Tibial nerve (tissue), 4 donors: ENCODE measurements around the gene BOLA3. TPM values are rescaled to one million over a fixed set of nuclear protein-coding genes. Genes with fewer than 3 reads are reported as not detected.

ENCODE experiments used
- DNase-seq, 2 donors: peaks; one replicate each; pipeline ENCODE4 v3.0.0-alpha.2; 2019; ENCODE audit warnings: low spot score in 2 of 2
- H3K27ac ChIP-seq, 4 donors: fragments of 200-600 bp; sonication (generic) in 3 of 4; one replicate each; pipeline ENCODE4 v1.5.1; 2017 to 2019; ENCODE audit warnings: mild to moderate bottlenecking in 1 of 4
- H3K27me3 ChIP-seq, 2 donors: fragments of 200-600 bp; sonication (generic) in 1 of 2; one replicate each; pipeline versions ENCODE4 v1.5.1 to v1.6.0; 2017 to 2019
- H3K36me3 ChIP-seq, 3 donors: fragments of 200-600 bp; sonication (generic); one replicate each; pipeline ENCODE4 v1.5.1; 2018 to 2019
- H3K4me1 ChIP-seq, 4 donors: fragments of 200-600 bp; sonication (generic) in 3 of 4; one replicate each; pipeline ENCODE4 v1.5.1; 2017 to 2019
- H3K4me3 ChIP-seq, 4 donors: fragments of 200-600 bp; sonication (generic) in 3 of 4; one replicate each; pipeline ENCODE4 v1.5.1; 2017 to 2019; ENCODE audit warnings: mild to moderate bottlenecking in 1 of 4, moderate library complexity in 1 of 4
- H3K9me3 ChIP-seq, 4 donors: fragments of 200-600 bp; sonication (generic) in 3 of 4; one replicate each; pipeline ENCODE4 v1.5.1; 2017 to 2019
- CTCF ChIP-seq, 5 experiments: fragments of 200-600 bp in 3 of 5; fragments of 450-650 bp in 2 of 5; sonication (generic) in 3 of 5; IDR thresholded peaks; one replicate each; pipeline ENCODE4 v1.5.1; 2016 to 2019; ENCODE audit warnings: antibody characterized with exemption in 5 of 5, mild to moderate bottlenecking in 3 of 5, moderate library complexity in 2 of 5
- EP300 ChIP-seq, 2 donors: sonication (generic); formaldehyde crosslinking; IDR thresholded peaks; one replicate each; pipeline ENCODE4 v1.6.1; 2017; ENCODE audit warnings: antibody characterized with exemption in 2 of 2, mild to moderate bottlenecking in 1 of 2
- POLR2A ChIP-seq, 2 donors: fragments of 450-650 bp; IDR thresholded peaks; one replicate each; pipeline ENCODE4 v1.6.1; 2017; ENCODE audit warnings: antibody characterized with exemption in 2 of 2, mild to moderate bottlenecking in 2 of 2, moderate library complexity in 2 of 2
- WGBS, 2 donors: methylation state at CpG; one replicate each; pipeline ENCODE4 v1.1.5; 2018; 5-methylcytosine and 5-hydroxymethylcytosine counted together
- total RNA-seq, 4 donors: library from RNA; depleted of rRNA; stranded (reverse); fragments of >200 nt; gene quantifications; one replicate each; pipeline ENCODE4 v1.1.0, GENCODE V29; 2016

BOLA3 gene
- total RNA-seq, 4 donors from 2014 or later: 23.2 to 39.5 (median 25.8) TPM

GRCh38 chr2:74107071-74107470 is 40.6 kb downstream of the BOLA3 start:
- Histone ChIP-seq H3K4me1 (no peaks in the 10 kb centered on the region), H3K4me3 (no peak overlapping the region), H3K27ac (no peak overlapping the region), H3K9me3 (no peaks in the 10 kb centered on the region), H3K27me3 (no peaks in the 10 kb centered on the region), H3K36me3 (peaks cover 0 to 20% (median 0%) of the 10 kb centered on the region in 3 donors)
- TF ChIP-seq CTCF (IDR thresholded peaks at IDR 0.05): no peak
- no peak for TF ChIP-seq EP300 (IDR thresholded peaks at IDR 0.05)
- TF ChIP-seq POLR2A (IDR thresholded peaks at IDR 0.05): no peak
- no peak for DNase-seq
- 56 to 61% methylated on average over 12 of the region's 12 CpGs for WGBS, 2 donors

GRCh38 chr2:74105413-74105812 is 42.3 kb downstream of the BOLA3 start:
- 90 to 91% methylated on average over 8 of the region's 8 CpGs for WGBS, 2 donors
- no peaks in the 10 kb centered on the region for H3K9me3 ChIP-seq
- no peak overlapping the region for H3K4me3 ChIP-seq

GRCh38 chr2:74104839-74105238 is 42.9 kb downstream of the BOLA3 start:
- Histone ChIP-seq H3K27me3 (no peaks in the 10 kb centered on the region), H3K4me3 (no peak overlapping the region), H3K36me3 (peaks cover 0 to 42% (median 4%) of the 10 kb centered on the region in 3 donors), H3K27ac (no peak overlapping the region), H3K9me3 (no peaks in the 10 kb centered on the region), H3K4me1 (no peaks in the 10 kb centered on the region)
- 90 to 91% methylated on average over 7 of the region's 7 CpGs for WGBS, 2 donors
- DNase-seq: no peak
- no peak for TF ChIP-seq CTCF (IDR thresholded peaks at IDR 0.05)
- no peak for TF ChIP-seq EP300 (IDR thresholded peaks at IDR 0.05)
- TF ChIP-seq POLR2A (IDR thresholded peaks at IDR 0.05): no peak

More at GRCh38 chr2:74105413-74105812, 42.3 kb downstream of the BOLA3 start:
- TF ChIP-seq EP300 (IDR thresholded peaks at IDR 0.05) (no peak), POLR2A (IDR thresholded peaks at IDR 0.05) (no peak), CTCF (IDR thresholded peaks at IDR 0.05) (no peak)
- no peak for DNase-seq
- Histone ChIP-seq H3K27me3 (no peaks in the 10 kb centered on the region), H3K4me1 (no peaks in the 10 kb centered on the region), H3K27ac (no peak overlapping the region), H3K36me3 (peaks cover 0 to 37% (median 0%) of the 10 kb centered on the region in 3 donors)

- no peak for TF ChIP-seq CTCF (IDR thresholded peaks at IDR 0.05)
- no peak for TF ChIP-seq POLR2A (IDR thresholded peaks at IDR 0.05)
- no peak for TF ChIP-seq EP300 (IDR thresholded peaks at IDR 0.05)
- no peaks in the 10 kb centered on the region for H3K9me3 ChIP-seq
- 86% methylated on average over 6 of the region's 6 CpGs for WGBS, 2 donors
- H3K4me1 ChIP-seq: no peaks in the 10 kb centered on the region
- H3K27me3 ChIP-seq: no peaks in the 10 kb centered on the region
- no peak overlapping the region for H3K4me3 ChIP-seq
- no peak for DNase-seq
- peaks cover 0 to 53% (median 8%) of the 10 kb centered on the region in 3 donors for H3K36me3 ChIP-seq
- no peak overlapping the region for H3K27ac ChIP-seq
Measured at GRCh38 chr2:74103763-74104162, 43.9 kb downstream of the BOLA3 start.

- H3K27ac ChIP-seq: no peak overlapping the region
- no peak for DNase-seq
- H3K4me3 ChIP-seq: no peak overlapping the region
- no peaks in the 10 kb centered on the region for H3K9me3 ChIP-seq
- H3K27me3 ChIP-seq: no peaks in the 10 kb centered on the region
- H3K4me1 ChIP-seq: no peaks in the 10 kb centered on the region
- H3K36me3 ChIP-seq: peaks cover 0 to 55% (median 8%) of the 10 kb centered on the region in 3 donors
- TF ChIP-seq POLR2A (IDR thresholded peaks at IDR 0.05) (no peak), CTCF (IDR thresholded peaks at IDR 0.05) (no peak), EP300 (IDR thresholded peaks at IDR 0.05) (no peak)
- 90 to 93% methylated on average over 12 to 14 of the region's 14 CpGs for WGBS, 2 donors
Measured at GRCh38 chr2:74102516-74102915, 45.2 kb downstream of the BOLA3 start.
